ENCODE data around the gene COPS4.
"Not testable (repeated sequence)": the region's sequence is repeated elsewhere in the genome, so short reads cannot be mapped to it uniquely, and the experiment has no call there.

Gene COPS4

GRCh38 chr4:83089410-83090157 lies 54.6 kb downstream of the COPS4 start:
- no peak for DNase-seq

GRCh38 chr4:83093060-83093640 lies 58.2 kb downstream of the COPS4 start:
- no peak for DNase-seq

- no peak for DNase-seq
These were observed 61.4 kb downstream of the COPS4 start for GRCh38 chr4:83096397-83096796.

- no peak for DNase-seq
These were observed 70.0 kb downstream of the COPS4 start for GRCh38 chr4:83104991-83105390.

DNA sequence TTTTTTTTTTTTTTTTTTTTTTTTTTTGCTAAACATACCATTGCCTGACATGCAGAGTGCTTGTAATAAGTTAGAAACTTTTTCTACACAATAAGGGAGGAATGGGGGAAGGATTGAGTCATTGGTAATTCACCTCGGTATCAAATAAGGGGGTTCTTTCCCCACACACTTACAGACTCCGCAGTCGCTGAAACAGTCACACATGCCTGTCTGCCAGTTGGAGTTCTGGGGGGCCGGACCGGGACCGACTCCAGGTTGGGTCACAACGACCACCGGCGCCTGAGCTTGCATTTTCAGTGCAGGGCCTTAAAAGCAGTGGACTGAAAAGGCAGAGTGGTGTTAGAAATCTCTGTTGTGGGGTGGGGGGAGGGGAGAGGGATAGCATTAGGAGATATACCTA lies 72.6 kb downstream of the COPS4 start:
- no peak for DNase-seq

DNA sequence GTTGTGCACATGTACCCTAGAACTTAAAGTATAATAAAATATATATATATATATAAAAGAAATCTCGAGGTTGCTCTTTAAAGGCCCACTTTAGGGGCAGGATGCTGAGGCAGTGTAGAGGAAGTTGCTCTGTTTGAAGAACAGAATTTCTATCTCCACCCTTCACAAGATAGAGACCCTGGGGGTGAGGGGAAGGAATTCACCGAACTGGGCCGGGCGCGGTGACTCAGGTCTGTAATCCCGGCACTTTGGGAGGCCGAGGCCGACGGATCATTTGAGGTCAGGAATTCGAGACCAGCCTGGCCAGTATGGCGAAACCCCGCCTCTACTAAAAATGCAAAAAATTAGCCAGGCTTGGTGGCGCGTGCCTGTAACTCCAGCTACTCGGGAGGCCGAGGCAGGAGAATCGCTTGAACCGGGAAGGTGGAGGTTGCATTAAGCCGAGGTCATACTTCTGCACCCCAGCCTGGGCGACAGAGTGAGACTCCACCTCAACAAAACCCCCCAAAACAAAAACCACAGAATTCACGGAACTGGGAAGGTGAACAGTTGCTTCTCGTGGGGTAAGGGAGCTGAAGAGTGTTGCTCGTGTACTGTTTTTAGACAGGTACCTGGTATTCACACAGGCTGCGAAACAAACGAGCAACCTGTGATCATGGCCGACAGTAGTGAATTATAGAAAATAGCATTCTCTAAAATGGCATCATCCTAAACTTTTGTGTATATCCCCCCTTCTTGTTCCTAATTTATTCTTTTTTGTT lies 73.3 kb downstream of the COPS4 start:
- no peak for DNase-seq

GRCh38 chr4:83109480-83110222 lies 74.7 kb downstream of the COPS4 start:
- peak; percentile 72 for DNase-seq

- DNase-seq = peak; percentile 92
These were observed 75.4 kb downstream of the COPS4 start for GRCh38 chr4:83110223-83110945.

GRCh38 chr4:83110970-83111750 lies 76.2 kb downstream of the COPS4 start:
- DNase-seq = no peak

DNA sequence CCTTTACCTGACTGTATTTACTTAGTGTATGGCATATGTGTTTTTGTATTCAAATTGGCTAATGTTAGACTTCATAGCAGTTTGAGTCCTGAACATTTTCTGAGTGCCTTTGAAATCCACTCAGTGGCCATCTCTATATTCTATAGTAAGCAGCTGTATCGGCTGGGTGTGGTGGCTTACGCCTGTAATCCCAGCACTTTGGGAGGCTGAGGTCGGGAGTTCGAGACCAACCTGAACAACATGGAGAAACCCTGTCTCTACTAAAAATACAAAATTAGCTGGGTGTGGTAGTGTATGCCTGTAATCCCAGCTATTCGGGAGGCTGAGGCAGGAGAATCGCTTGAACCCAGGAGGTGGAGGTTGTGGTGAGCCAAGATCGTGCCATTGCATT lies 76.8 kb downstream of the COPS4 start:
- not testable (repeated sequence) for DNase-seq

DNA sequence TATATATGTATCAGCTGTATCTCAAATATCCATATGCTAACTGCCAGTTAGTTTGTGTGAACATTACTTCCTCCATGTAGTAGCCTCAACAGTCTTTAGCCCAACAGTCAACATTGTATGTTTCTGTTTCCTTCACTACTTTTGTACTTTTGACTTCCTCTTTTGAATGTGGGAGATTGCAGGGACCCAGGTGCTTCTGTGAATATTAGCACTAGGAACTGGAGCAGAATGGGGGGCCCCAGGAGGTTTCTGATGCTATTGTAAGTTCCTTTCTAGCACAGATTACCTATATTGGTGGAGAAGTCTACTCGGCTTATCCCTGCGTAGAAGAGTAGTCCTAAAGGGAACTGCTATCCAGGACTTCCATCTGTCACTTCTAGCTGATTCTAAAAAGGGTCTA lies 77.2 kb downstream of the COPS4 start:
- no peak for DNase-seq

GRCh38 chr4:83112678-83113428 lies 77.9 kb downstream of the COPS4 start:
- DNase-seq = no peak

DNA sequence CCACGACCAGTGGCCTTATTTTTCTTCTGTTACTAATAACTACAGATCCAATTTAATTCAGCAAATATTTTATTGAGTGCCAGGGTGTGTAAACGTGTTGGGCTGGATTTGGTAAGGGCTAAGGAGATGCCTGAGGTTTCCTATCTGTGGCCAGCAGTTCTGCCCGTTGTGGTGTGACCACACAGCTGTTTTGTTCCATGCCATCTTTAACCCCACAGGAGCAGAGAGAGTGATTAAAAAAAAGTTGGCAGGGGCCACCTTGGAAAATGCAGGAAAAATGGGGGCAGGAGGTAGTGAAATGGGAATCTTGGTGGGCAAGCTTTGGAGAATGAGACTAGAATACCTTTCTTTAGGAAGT lies 78.4 kb downstream of the COPS4 start:
- DNase-seq = no peak

GRCh38 chr4:83114576-83114975 lies 79.6 kb downstream of the COPS4 start, which contains the start of gene PLAC8:
Gene PLAC8, minus strand, starts transcription at chr4:83114729. Its CDS starts 6,808 bp downstream, at chr4:83107921.
- peak; percentile 30 for DNase-seq

DNA sequence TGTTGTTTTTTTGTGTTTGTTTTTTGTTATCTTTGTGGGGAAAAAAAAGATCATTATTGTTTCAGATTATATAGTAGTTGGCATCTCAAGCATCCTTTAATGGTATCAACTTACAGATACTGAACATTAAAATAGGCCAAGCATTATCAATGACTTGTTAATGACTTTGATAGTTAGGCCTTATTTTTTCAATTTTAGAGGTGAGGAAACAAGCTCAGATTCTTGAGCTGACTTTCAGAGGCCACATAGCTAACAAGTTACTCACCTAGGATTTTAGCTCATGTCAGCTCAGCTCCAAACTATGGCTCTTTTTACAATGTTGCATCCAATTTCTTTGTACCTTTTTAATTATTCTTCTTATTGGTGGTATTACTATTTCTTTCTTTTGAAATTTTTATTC lies 80.0 kb downstream of the COPS4 start:
- no peak for DNase-seq

GRCh38 chr4:83115656-83116285 lies 80.8 kb downstream of the COPS4 start:
- no peak for DNase-seq

GRCh38 chr4:83118869-83119268 lies 83.9 kb downstream of the COPS4 start:
- DNase-seq = no peak

GRCh38 chr4:83121246-83121645 lies 86.3 kb downstream of the COPS4 start:
- no peak for DNase-seq

DNA sequence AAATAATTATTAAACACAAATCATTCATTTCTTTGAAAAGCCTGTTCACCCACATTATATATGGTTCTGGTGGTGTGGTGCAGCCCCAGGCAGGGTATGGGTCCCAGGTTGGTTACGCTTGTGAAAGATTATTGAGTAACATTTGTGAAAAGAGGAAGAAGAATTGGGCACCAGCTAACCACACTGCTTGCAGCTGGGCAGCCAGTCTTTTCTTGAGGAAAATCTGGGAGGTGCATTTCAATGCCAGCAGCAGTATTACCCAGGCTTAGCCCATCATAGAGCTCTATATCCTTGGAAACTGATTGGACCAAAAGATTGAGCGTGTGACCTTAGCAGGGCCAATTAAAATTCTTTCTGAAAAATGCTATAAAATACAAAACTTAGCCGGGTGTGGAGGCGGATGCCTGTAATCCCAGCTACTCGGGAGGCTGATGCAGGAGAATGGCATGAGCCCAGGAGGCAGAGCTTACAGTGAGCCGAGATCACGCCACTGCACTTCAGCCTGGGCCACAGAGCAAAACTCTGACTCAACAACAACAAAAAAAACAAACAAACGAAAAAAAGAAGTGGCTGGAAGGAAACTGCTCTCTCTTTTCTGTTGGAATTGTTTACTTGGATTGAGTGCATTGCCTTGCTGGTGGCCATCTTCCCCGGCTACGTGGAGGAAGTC lies 89.3 kb downstream of the COPS4 start:
- DNase-seq = no peak
